Hematopoietic multipotent progenitor cell treated with erythropoietin and hydrocortisone succinate and interleukin-3 and kit ligand, for 4 days (in vitro differentiated cells): Measurements from ENCODE around the gene CHD1L.
"Not testable (repeated sequence)": the region's sequence is repeated elsewhere in the genome, so short reads cannot be mapped to it uniquely, and the experiment has no call there.

ENCODE experiments used
- DNase-seq: peaks from one replicate; pipeline ENCODE4 v3.0.0-alpha.2; 2015

Gene CHD1L

GRCh38 chr1:147235822-147236221 is 6.7 kb upstream of the CHD1L start:
- DNase-seq = no peak

GRCh38 chr1:147236448-147236847 is 6.0 kb upstream of the CHD1L start:
- DNase-seq = no peak

GRCh38 chr1:147236959-147237791 is 5.3 kb upstream of the CHD1L start:
- DNase-seq = no peak

GRCh38 chr1:147238053-147238902 is 4.2 kb upstream of the CHD1L start:
- no peak for DNase-seq

GRCh38 chr1:147238925-147239820 is 3.3 kb upstream of the CHD1L start:
- no peak for DNase-seq

- DNase-seq = not testable (repeated sequence)
Measured at GRCh38 chr1:147240131-147240721, 2.3 kb upstream of the CHD1L start.

GRCh38 chr1:147241934-147242448 is 493 bp upstream of the CHD1L start:
- peak; percentile 41 for DNase-seq

- peak; percentile 70 for DNase-seq
Measured at GRCh38 chr1:147243228-147243685, 773 bp downstream of the CHD1L start.

- DNase-seq = no peak
Measured at GRCh38 chr1:147243841-147244240, 1.4 kb downstream of the CHD1L start.

- DNase-seq = peak; percentile 27
Measured at GRCh38 chr1:147245129-147245528, 2.6 kb downstream of the CHD1L start.

GRCh38 chr1:147245586-147246021 is 3.1 kb downstream of the CHD1L start:
- DNase-seq = peak; percentile 70

- DNase-seq = peak; percentile 29
Measured at GRCh38 chr1:147246044-147246690, 3.7 kb downstream of the CHD1L start.

- peak; percentile 57 for DNase-seq
Measured at GRCh38 chr1:147246910-147247655, 4.6 kb downstream of the CHD1L start.

- no peak for DNase-seq
Measured at GRCh38 chr1:147247656-147248238, 5.3 kb downstream of the CHD1L start.

- no peak for DNase-seq
Measured at GRCh38 chr1:147252540-147252939, 10.1 kb downstream of the CHD1L start.

GRCh38 chr1:147260956-147261355 is 18.5 kb downstream of the CHD1L start:
- DNase-seq = no peak

- DNase-seq = no peak
Measured at GRCh38 chr1:147264158-147264768, 21.8 kb downstream of the CHD1L start.

GRCh38 chr1:147266381-147266780 is 23.9 kb downstream of the CHD1L start:
- no peak for DNase-seq

- DNase-seq = no peak
Measured at GRCh38 chr1:147267711-147268110, 25.2 kb downstream of the CHD1L start.

GRCh38 chr1:147270721-147271120 is 28.2 kb downstream of the CHD1L start:
- DNase-seq = no peak
